Measurements from ENCODE around the gene UBIAD1.
A peak's percentile ranks its signal among the peaks of the same experiment; 100 is the strongest.
"Not testable (repeated sequence)": the region's sequence is repeated elsewhere in the genome, so short reads cannot be mapped to it uniquely, and the experiment has no call there.

UBIAD1 gene, protein sequence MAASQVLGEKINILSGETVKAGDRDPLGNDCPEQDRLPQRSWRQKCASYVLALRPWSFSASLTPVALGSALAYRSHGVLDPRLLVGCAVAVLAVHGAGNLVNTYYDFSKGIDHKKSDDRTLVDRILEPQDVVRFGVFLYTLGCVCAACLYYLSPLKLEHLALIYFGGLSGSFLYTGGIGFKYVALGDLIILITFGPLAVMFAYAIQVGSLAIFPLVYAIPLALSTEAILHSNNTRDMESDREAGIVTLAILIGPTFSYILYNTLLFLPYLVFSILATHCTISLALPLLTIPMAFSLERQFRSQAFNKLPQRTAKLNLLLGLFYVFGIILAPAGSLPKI

GRCh38 chr1:11272832-11273594, at the start of gene UBIAD1:
TSS of gene UBIAD1 (plus strand) at chr1:11273198. CDS start at chr1:11273532, 334 bp downstream.
- DNase-seq: peak; percentile 85

DNA sequence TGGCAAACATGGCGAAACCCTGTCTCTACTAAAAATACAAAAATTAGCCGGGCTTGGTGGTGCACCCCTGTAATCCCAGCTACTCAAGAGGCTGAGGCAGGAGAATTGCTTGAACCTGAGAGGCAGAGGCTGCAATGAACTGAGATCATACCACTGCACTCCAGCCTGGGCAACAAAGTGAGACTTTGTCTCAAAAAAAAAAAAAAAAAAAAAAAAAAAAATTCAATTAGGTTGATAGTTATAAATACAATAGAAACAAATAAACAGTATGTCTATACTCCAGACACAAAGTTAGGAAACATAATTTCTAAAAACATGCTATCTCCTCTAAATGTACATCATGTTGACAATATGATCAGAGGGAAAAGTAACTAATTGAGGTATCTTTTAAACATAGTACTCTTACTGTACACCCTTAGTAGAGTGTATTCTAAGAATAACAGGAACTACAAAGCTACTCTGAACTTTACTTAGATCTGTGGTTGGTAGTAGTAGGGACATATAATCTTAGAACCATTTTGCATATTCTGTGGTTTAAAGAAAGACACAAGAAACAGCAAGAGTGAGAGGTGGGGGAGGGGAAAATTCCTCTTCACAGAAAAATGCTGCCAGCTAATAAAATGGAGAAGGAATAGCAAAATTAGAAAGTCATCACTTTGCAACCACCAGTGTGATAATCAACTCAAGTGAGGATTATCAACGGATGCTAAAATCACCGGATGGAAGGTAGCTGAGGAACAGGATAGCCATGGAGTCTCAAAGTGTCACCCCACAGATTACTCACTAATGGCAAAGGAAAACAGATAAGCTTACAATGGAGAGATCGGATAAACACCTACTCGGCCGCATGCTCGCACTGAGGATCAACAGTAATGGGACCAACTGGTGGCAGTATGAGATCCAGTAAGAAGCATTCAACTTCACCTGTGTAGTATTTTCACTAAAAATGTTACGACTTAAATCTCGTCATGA, 45.6 kb upstream of the UBIAD1 start:
- peak; percentile 5 for DNase-seq

DNA sequence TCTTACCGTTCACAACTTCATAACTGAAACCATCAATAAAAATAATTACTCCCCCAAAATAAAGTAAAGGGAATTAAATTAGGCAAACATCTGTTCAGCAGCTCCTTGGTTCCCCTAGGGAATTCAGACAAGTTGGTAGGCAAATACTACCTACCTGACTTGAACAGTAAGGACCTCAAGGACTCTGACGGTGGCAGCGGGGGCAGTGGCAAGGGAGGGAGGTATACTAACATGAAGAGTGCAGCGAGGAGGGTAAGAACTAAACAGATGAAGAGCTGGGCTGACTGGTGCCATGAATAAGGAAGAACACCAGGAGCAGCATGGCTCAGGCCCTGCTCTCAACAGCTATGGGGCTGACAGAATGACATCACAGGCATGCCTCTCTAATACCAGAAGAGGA, 43.8 kb upstream of the UBIAD1 start:
- no peak for DNase-seq

DNA sequence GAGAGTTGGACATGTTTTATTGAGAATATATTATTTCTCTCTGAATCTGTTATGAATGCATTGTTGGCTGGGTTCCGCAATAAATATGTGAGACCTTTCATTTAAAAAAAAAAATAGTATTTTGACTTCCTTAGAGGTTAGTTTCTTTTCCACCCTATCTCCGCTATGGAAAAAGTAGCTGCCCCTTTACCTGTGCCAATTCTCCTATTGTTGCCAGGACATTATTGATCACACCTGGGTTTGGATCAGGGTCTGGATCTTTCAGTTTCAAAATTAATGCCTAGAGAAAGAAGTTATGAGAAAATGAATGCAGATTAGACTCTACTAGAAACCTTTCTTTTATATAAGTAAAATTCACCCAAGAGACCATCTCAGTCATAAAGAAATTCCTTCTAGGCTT, 39.8 kb upstream of the UBIAD1 start:
- DNase-seq: no peak

DNA sequence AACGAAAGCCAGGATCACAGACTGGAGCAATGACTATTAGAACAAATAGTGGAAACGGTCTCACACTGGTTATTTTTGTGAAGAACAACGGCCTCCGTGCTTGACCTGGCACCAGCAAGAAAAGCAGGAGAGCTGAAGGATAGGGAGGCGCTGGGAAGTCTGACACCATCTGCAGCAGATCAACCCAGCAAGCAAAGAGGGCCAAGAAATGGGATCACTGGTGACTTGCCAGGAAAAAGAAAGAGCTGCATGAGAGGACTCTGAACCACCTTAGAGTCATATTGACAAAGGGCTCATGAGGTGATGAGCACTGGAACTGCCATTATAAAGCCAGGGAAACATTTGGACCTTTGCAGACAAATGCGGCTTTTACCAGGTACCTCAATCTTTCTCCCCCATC, 35.6 kb upstream of the UBIAD1 start:
- no peak for DNase-seq

DNA sequence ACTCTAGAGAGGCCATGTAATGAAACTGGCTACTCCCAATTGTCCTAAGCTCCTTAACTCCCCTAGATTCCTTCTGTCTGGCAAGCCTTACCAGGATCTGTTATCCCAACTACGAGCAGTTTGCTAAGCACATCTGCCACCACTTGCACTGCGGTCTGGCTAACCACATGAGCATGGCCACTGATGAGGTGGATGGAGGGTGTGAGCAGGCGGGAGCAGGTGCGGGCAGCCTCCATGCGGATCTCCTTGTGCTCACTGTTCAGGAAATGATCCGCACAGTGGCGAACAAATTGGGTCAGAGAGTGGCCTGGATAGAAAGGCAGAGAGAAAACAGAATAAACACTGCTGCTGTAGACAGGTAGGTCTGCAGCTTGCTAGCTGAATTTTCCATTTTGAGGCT, 34.7 kb upstream of the UBIAD1 start:
- no peak for DNase-seq

GRCh38 chr1:11245248-11245647, 27.8 kb upstream of the UBIAD1 start:
- no peak for DNase-seq

GRCh38 chr1:11245904-11246719, 26.9 kb upstream of the UBIAD1 start:
- DNase-seq: peak; percentile 42

- no peak for DNase-seq
These were observed 24.8 kb upstream of the UBIAD1 start for GRCh38 chr1:11248169-11248568.

- no peak for DNase-seq
These were observed 20.5 kb upstream of the UBIAD1 start for GRCh38 chr1:11252538-11252937.

DNA sequence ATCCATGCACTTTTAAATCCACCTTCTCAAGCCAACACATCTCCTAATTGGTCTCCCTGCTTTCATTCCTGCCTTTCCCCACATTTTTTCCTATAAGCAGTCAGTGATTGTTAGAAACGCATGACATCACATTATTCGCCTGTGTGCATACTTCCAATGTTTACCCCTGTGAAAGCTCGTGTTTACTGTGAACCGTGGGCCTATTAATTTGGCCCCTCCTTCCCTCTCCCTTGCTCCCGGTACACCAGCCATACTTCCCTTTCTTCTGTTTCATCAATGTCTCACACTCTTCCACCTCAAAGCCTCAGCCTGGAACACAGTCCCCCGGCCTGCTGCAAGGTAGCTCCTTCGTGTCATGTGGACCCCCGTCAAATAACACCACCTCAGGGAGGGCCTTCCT, 19.8 kb upstream of the UBIAD1 start:
- no peak for DNase-seq

GRCh38 chr1:11256299-11256698, 16.7 kb upstream of the UBIAD1 start:
- no peak for DNase-seq

- DNase-seq: peak; percentile 99
These were observed 10.6 kb upstream of the UBIAD1 start, which contains the start of gene MTOR for GRCh38 chr1:11262171-11263049. TSS of gene MTOR (minus strand) at chr1:11262551. CDS start at chr1:11259409, 3,142 bp downstream.

DNA sequence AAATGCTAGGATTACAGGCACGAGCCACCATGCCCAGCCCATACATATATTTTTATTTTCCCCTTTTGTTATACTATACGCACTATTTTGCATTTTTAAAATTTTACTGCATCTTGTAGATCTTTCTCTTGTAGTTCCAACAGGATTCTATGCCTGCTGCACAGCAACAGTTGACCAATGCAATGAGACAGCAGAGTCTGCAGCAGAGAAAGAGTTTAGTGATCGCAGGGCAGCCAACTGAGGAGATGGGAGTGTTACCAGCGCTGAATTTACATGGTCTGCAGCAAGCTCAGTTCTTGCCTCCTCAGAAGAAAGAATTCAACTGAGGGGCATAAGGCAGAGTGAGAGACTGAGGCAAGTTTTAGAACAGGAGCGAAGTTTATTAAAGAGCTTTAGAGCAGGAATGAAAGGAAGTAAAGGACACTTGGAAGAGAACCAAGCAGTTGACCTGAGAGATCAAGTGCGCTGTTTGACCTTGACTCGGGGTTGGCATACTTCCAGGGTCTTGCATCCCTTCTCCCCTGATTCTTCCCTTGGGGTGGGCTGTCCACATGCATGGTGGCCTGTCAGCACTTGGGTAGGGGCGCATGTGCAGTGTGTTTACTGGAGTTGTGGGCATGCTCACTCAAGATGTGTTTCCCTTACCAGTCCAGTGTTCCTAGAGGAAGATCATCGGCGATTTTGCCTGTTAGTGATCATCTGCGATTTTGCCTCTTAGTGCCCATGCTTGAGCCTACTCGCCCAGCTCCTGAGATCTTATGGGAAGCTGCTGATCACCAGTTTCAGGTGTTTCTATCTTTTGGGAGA, 6.5 kb upstream of the UBIAD1 start:
- DNase-seq: no peak

GRCh38 chr1:11267350-11268337, 5.4 kb upstream of the UBIAD1 start:
- DNase-seq: not testable (repeated sequence)

DNA sequence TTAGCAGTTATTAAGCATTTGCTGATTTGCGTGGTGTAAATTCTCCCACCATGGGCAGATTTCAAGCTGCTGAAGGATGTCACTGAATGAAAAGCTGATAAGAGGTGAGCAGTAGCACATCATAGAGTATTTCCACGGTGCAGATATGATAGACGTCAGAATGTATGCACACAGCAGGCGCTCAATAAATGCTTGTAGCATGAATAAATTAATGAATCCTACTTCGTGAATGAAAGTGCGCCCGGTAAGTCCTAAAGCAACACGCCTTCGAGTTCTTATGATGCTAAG, 510 bp upstream of the UBIAD1 start:
- no peak for DNase-seq

GRCh38 chr1:11273595-11274234, 717 bp downstream of the UBIAD1 start:
- no peak for DNase-seq

DNA sequence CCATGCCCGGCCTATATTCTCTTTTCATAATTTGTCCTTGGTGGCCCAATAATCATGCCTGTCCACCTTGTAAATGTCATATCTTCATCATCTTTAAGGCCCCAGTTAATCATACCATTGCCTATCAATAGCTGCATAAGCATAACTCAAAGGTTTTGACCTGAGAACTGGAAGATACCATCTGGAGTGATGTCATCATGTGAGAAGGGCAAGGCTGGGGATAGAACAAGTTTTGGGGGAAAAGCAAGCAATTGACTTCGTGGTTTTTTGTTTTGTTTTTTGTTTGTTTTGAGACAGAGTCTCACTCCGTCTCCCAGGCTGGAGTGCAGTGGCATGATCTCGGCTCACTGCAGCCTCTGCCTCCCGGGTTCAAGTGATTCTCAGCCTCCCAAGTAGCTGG, 6.2 kb downstream of the UBIAD1 start:
- no peak for DNase-seq

DNA sequence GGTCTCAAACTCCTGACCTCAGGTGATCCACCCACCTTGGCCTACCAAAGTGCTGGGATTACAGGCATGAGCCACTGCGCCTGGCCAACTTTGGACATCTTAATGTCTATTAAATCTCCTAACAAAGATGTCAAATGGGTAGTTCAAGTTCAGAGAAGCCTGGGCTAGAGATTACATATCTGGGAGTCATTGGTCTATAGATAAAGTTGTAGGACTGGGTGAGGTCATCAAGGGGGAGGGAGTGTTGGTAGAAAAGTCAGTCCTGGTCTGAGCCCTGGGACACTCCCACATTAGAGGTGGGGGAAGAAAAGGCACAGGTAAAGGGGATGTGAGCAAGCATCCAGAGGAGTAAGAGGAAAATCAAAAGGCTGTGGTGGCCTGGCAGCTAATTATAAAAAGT, 6.6 kb downstream of the UBIAD1 start:
- DNase-seq: no peak
